Keratinocyte (primary cell): ENCODE results near the gene PLPPR2.

Experiments used
- EZH2 ChIP-seq: IDR thresholded peaks from one replicate; pipeline ENCODE4 v1.6.1; 2012; ENCODE audit warnings: inconsistent platforms, mild to moderate bottlenecking, low read length, moderate library complexity
- TF ChIP-seq, protein P1 (sequence below), 3 experiments: IDR thresholded peaks in 1 of 3; conservative IDR thresholded peaks in 1 of 3; optimal IDR thresholded peaks in 1 of 3; 2 replicates in 2 of 3; 3 replicates in 1 of 3; pipeline versions ENCODE3 to v1.5.1; 2011; ENCODE audit warnings: low read length in 3 of 3, mild to moderate bottlenecking in 3 of 3, moderate library complexity in 2 of 3, control low read depth in 1 of 3, inconsistent platforms in 1 of 3; ENCODE audit not compliant: insufficient read depth in 2 of 3; ENCODE audit errors: extremely low read depth in 1 of 3

- TF ChIP-seq EZH2: no peak
- TF ChIP-seq, protein P1, sequence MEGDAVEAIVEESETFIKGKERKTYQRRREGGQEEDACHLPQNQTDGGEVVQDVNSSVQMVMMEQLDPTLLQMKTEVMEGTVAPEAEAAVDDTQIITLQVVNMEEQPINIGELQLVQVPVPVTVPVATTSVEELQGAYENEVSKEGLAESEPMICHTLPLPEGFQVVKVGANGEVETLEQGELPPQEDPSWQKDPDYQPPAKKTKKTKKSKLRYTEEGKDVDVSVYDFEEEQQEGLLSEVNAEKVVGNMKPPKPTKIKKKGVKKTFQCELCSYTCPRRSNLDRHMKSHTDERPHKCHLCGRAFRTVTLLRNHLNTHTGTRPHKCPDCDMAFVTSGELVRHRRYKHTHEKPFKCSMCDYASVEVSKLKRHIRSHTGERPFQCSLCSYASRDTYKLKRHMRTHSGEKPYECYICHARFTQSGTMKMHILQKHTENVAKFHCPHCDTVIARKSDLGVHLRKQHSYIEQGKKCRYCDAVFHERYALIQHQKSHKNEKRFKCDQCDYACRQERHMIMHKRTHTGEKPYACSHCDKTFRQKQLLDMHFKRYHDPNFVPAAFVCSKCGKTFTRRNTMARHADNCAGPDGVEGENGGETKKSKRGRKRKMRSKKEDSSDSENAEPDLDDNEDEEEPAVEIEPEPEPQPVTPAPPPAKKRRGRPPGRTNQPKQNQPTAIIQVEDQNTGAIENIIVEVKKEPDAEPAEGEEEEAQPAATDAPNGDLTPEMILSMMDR (optimal IDR thresholded peaks at IDR 0.05 in 1 of 3, IDR thresholded peaks at IDR 0.05 in 1 of 3, conservative IDR thresholded peaks at IDR 0.05 in 1 of 3; ENCODE audit: extremely low read depth in 1 of 3, insufficient read depth in 2 of 3, low read length in 3 of 3): no peak
Measured at GRCh38 chr19:11331502-11331901, 23.7 kb upstream of the PLPPR2 start.
